SW 1271 (cell line): ENCODE results near the gene DSCAM.
"Not testable (repeated sequence)": the region's sequence is repeated elsewhere in the genome, so short reads cannot be mapped to it uniquely, and the experiment has no call there.

ENCODE experiments used
- DNase-seq, 2 experiments: peaks; one replicate each; lab custom pipeline; 2025; lab: John Stamatoyannopoulos, UW

The DSCAM gene

GRCh38 chr21:40457741-40458140 is 389.2 kb downstream of the DSCAM start:
- DNase-seq: no peak

GRCh38 chr21:40454057-40454456 is 392.9 kb downstream of the DSCAM start:
- DNase-seq: no peak

GRCh38 chr21:40453183-40453582 is 393.8 kb downstream of the DSCAM start:
- no peak for DNase-seq

- no peak for DNase-seq
Measured at GRCh38 chr21:40452548-40452947, 394.4 kb downstream of the DSCAM start.

GRCh38 chr21:40447016-40447415 is 399.9 kb downstream of the DSCAM start:
- no peak for DNase-seq

- no peak for DNase-seq
Measured at GRCh38 chr21:40445349-40445921, 401.5 kb downstream of the DSCAM start.

- DNase-seq: not testable (repeated sequence)
Measured at GRCh38 chr21:40439581-40439980, 407.4 kb downstream of the DSCAM start.

GRCh38 chr21:40438616-40439015 is 408.3 kb downstream of the DSCAM start:
- no peak for DNase-seq

- DNase-seq: no peak
Measured at GRCh38 chr21:40436261-40436660, 410.7 kb downstream of the DSCAM start.

- no peak for DNase-seq
Measured at GRCh38 chr21:40433538-40433937, 413.4 kb downstream of the DSCAM start.

GRCh38 chr21:40425981-40426380 is 421.0 kb downstream of the DSCAM start:
- no peak for DNase-seq

GRCh38 chr21:40422896-40423635 is 423.9 kb downstream of the DSCAM start:
- DNase-seq: no peak

GRCh38 chr21:40421121-40421520 is 425.8 kb downstream of the DSCAM start:
- no peak for DNase-seq

GRCh38 chr21:40416572-40416971 is 430.4 kb downstream of the DSCAM start:
- DNase-seq: no peak

GRCh38 chr21:40408561-40408960 is 438.4 kb downstream of the DSCAM start:
- DNase-seq: no peak

GRCh38 chr21:40404396-40404800 is 442.6 kb downstream of the DSCAM start:
- DNase-seq: no peak

- DNase-seq: no peak
Measured at GRCh38 chr21:40402884-40403582, 443.9 kb downstream of the DSCAM start.

GRCh38 chr21:40395732-40396131 is 451.2 kb downstream of the DSCAM start:
- DNase-seq: no peak

GRCh38 chr21:40393066-40393465 is 453.9 kb downstream of the DSCAM start:
- DNase-seq: no peak

- no peak for DNase-seq
Measured at GRCh38 chr21:40388046-40388445, 458.9 kb downstream of the DSCAM start.

GRCh38 chr21:40386981-40387747 is 459.8 kb downstream of the DSCAM start:
- DNase-seq: no peak

GRCh38 chr21:40386294-40386911 is 460.6 kb downstream of the DSCAM start:
- no peak for DNase-seq
